MCF 10A (cell line): ENCODE data around the gene CSTPP1. TPM values are rescaled to one million over a fixed set of nuclear protein-coding genes. Genes with fewer than 3 reads are reported as not detected.

ENCODE experiments used
- BruUV-seq: library from RNA; stranded (reverse); fragments of 400-500 nt; replicated peaks from 2 replicates; lab custom pipeline; 2021; lab: Mats Ljungman, UMichigan
- CTCF ChIA-PET: fragments of 300-600 bp; sonication (Branson Sonifier 250); formaldehyde crosslinking; extraction: SDS; loops from one replicate; lab custom pipeline; 2021; ENCODE audit warnings: antibody characterized with exemption, inconsistent platforms; lab: Yijun Ruan, JAX
- POLR2A ChIA-PET: fragments of 300-600, 350-650 bp; sonication (Branson Sonifier 250); formaldehyde crosslinking; extraction: SDS; loops from one replicate; lab custom pipeline; 2020; ENCODE audit warnings: antibody characterized with exemption, inconsistent platforms; lab: Yijun Ruan, JAX
- DNase-seq: peaks from one replicate; pipeline ENCODE4 v3.0.0-alpha.2; 2018; ENCODE audit not compliant: unreplicated experiment
- H3K27ac Mint-ChIP-seq: one replicate; pipeline ENCODE4 v1.8.0; 2022; ENCODE audit warnings: mild to moderate bottlenecking, low read depth, mixed read lengths; ENCODE audit not compliant: unreplicated experiment
- H3K27me3 Mint-ChIP-seq: one replicate; pipeline ENCODE4 v1.8.0; 2022; ENCODE audit warnings: mixed read lengths; ENCODE audit not compliant: insufficient read depth, unreplicated experiment
- H3K36me3 Mint-ChIP-seq: one replicate; pipeline ENCODE4 v1.8.0; 2022; ENCODE audit warnings: mild to moderate bottlenecking, moderate library complexity, mixed read lengths; ENCODE audit not compliant: insufficient read depth, unreplicated experiment
- H3K4me1 Mint-ChIP-seq: one replicate; pipeline ENCODE4 v1.8.0; 2022; ENCODE audit warnings: mixed read lengths; ENCODE audit not compliant: insufficient read depth, unreplicated experiment
- H3K4me3 Mint-ChIP-seq: one replicate; pipeline ENCODE4 v1.8.0; 2022; ENCODE audit warnings: mild to moderate bottlenecking, moderate library complexity, mixed read lengths; ENCODE audit not compliant: unreplicated experiment
- H3K9me3 Mint-ChIP-seq: one replicate; pipeline ENCODE4 v1.8.0; 2022; ENCODE audit warnings: mixed read lengths; ENCODE audit not compliant: unreplicated experiment
- CTCF ChIP-seq: fragments of 200-600 bp; IDR thresholded peaks from one replicate; pipeline ENCODE4 v1.8.0; 2022; ENCODE audit warnings: antibody characterized with exemption, mild to moderate bottlenecking; ENCODE audit not compliant: unreplicated experiment
- intact Hi-C: fragments of 100-400 bp; cut with micrococcal nuclease; formaldehyde crosslinking; loops from 2 replicates; pipeline ENCODE4 v1.14.1; 2022
- total RNA-seq: library from RNA; stranded (reverse); gene quantifications from 2 replicates; pipeline ENCODE4 v1.2.3, GENCODE V29; 2022

The CSTPP1 gene
- total RNA-seq, 1 experiment from 2014 or later: 19.2 TPM

- H3K9me3 Mint-ChIP-seq: no peaks in the 10 kb centered on the region
- no peak overlapping the region for H3K4me3 Mint-ChIP-seq
- peaks cover 67% of the 10 kb centered on the region for H3K36me3 Mint-ChIP-seq
- intact Hi-C loops: no loop called here
- TF ChIP-seq CTCF: no peak
- no TSS peak for BruUV-seq
- POLR2A ChIA-PET: interaction anchor here (1.5 to 1.7 kb wide), 2 partner anchors 10 to 326 kb away, joined by 4 to 6 read pairs; partner anchors contain the start of gene CKAP5
- CTCF ChIA-PET: interaction anchor here (1.1 to 1.9 kb wide), 2 partner anchors 10 to 11 kb away, joined by 7 to 12 read pairs; no protein-coding TSS in a partner anchor
- H3K27me3 Mint-ChIP-seq: no peaks in the 10 kb centered on the region
- DNase-seq: no peak
- no peak overlapping the region for H3K27ac Mint-ChIP-seq
- peaks cover 15% of the 10 kb centered on the region for H3K4me1 Mint-ChIP-seq
Observed at GRCh38 chr11:47172740-47173336, 236.3 kb downstream of the CSTPP1 start.

- no TSS peak for BruUV-seq
- no peaks in the 10 kb centered on the region for H3K27me3 Mint-ChIP-seq
- no peak for DNase-seq
- TF ChIP-seq CTCF: no peak
- H3K9me3 Mint-ChIP-seq: no peaks in the 10 kb centered on the region
- ChIA-PET POLR2A (interaction anchor here (0.6 to 5.7 kb wide), 12 partner anchors 9 to 349 kb away, joined by 3 to 72 read pairs (median 4); partner anchors contain the start of genes ACP2 and DDB2), CTCF (interaction anchor here (1.8 kb wide), 1 partner anchor 13 kb away, joined by 8 read pairs; no protein-coding TSS in a partner anchor)
- peak overlapping the region; percentile 93 for H3K4me3 Mint-ChIP-seq
- H3K36me3 Mint-ChIP-seq: peaks cover 58% of the 10 kb centered on the region
- H3K27ac Mint-ChIP-seq: peak overlapping the region; percentile 99
- H3K4me1 Mint-ChIP-seq: peaks cover 17% of the 10 kb centered on the region
- intact Hi-C loops: loop anchor here (2.0 to 5.0 kb wide), 2 partner anchors 73 to 231 kb away; partner anchors contain the start of genes ACP2 and SLC39A13
Observed at GRCh38 chr11:47175746-47176327, 239.3 kb downstream of the CSTPP1 start.

GRCh38 chr11:47176328-47177228, 240.0 kb downstream of the CSTPP1 start, which contains the start of gene ARFGAP2:
Gene ARFGAP2, minus strand, starts transcription at chr11:47176879. Its CDS starts 26 bp downstream, at chr11:47176853.
- peaks cover 56% of the 10 kb centered on the region for H3K36me3 Mint-ChIP-seq
- intact Hi-C loops: loop anchor here (1.0 to 5.0 kb wide), 4 partner anchors 40 to 231 kb away; partner anchors contain the start of genes ACP2 and SLC39A13
- CTCF ChIA-PET: interaction anchor here (0.6 to 5.3 kb wide), 9 partner anchors 12 to 221 kb away, joined by 3 to 55 read pairs (median 5); partner anchors contain the start of genes ACP2, DDB2 and PACSIN3

More at GRCh38 chr11:47176328-47177228, 240.0 kb downstream of the CSTPP1 start, which contains the start of gene ARFGAP2:
- Mint-ChIP-seq H3K4me1 (peaks cover 17% of the 10 kb centered on the region), H3K4me3 (peak within 1 kb of the TSS; percentile 93), H3K9me3 (no peaks in the 10 kb centered on the region), H3K27ac (peak within 1 kb of the TSS; percentile 99), H3K27me3 (no peaks in the 10 kb centered on the region)
- POLR2A ChIA-PET: interaction anchor here (0.6 to 5.7 kb wide), 12 partner anchors 8 to 350 kb away, joined by 3 to 72 read pairs (median 4); partner anchors contain the start of genes ACP2 and DDB2
- TF ChIP-seq CTCF: no peak
- BruUV-seq: TSS peak; percentile 57
- peak; percentile 95 for DNase-seq
